Spleen (tissue), 11 donors: ENCODE results near the gene OLFML2B. TPM values are rescaled to one million over a fixed set of nuclear protein-coding genes. Genes with fewer than 3 reads are reported as not detected.

Source experiments
- DNase-seq: peaks from one replicate; pipeline ENCODE4 v3.0.0-alpha.2; 2020
- H3K27ac ChIP-seq, 8 donors: fragments of 200-600 bp; sonication (generic) in 7 of 8; 1 replicate in 4 of 8; 2 replicates in 4 of 8; pipeline versions ENCODE4 v1.5.0 to v1.8.0; 2016 to 2021; ENCODE audit warnings: inconsistent platforms in 4 of 8, mild to moderate bottlenecking in 4 of 8, moderate library complexity in 1 of 8
- H3K27me3 ChIP-seq, 7 donors: fragments of 200-600 bp; sonication (generic) in 6 of 7; replicated peaks in 1 of 7; 1 replicate in 4 of 7; 2 replicates in 3 of 7; pipeline versions ENCODE4 v1.5.0 to v1.8.0; 2016 to 2021; ENCODE audit warnings: inconsistent platforms in 3 of 7, mild to moderate bottlenecking in 1 of 7
- H3K36me3 ChIP-seq, 6 donors: fragments of 200-600 bp; sonication (generic) in 5 of 6; 1 replicate in 4 of 6; 2 replicates in 2 of 6; pipeline versions ENCODE4 v1.5.0 to v1.8.0; 2016 to 2021; ENCODE audit warnings: inconsistent platforms in 2 of 6
- H3K4me1 ChIP-seq, 6 donors: fragments of 200-600 bp; sonication (generic) in 5 of 6; 1 replicate in 3 of 6; 2 replicates in 3 of 6; pipeline versions ENCODE4 v1.5.0 to v1.8.0; 2016 to 2021; ENCODE audit warnings: inconsistent platforms in 3 of 6
- H3K4me3 ChIP-seq, 8 donors: fragments of 200-600 bp; sonication (generic) in 7 of 8; 1 replicate in 4 of 8; 2 replicates in 4 of 8; pipeline versions ENCODE4 v1.5.0 to v1.8.0; 2016 to 2021; ENCODE audit warnings: inconsistent platforms in 4 of 8, mild to moderate bottlenecking in 4 of 8, moderate library complexity in 2 of 8
- H3K9me3 ChIP-seq, 8 donors: fragments of 200-600 bp; sonication (generic) in 7 of 8; 1 replicate in 4 of 8; 2 replicates in 4 of 8; pipeline versions ENCODE4 v1.5.0 to v1.8.0; 2016 to 2021; ENCODE audit warnings: inconsistent platforms in 4 of 8
- CTCF ChIP-seq, 11 experiments: fragments of 200-600 bp in 7 of 11; fragments of 450-650 bp in 4 of 11; sonication (generic) in 4 of 11; IDR thresholded peaks in 8 of 11; conservative IDR thresholded peaks in 3 of 11; 1 replicate in 7 of 11; 2 replicates in 4 of 11; pipeline versions ENCODE4 v1.4.0 to v1.8.0; 2016 to 2021; ENCODE audit warnings: antibody characterized with exemption in 11 of 11, inconsistent platforms in 4 of 11, mild to moderate bottlenecking in 1 of 11
- POLR2A ChIP-seq, 3 donors: fragments of 450-650 bp; IDR thresholded peaks; one replicate each; pipeline ENCODE4 v1.5.1; 2017; ENCODE audit warnings: antibody characterized with exemption in 3 of 3, mild to moderate bottlenecking in 1 of 3
- POLR2AphosphoS5 ChIP-seq, 3 donors: sonication (generic); formaldehyde crosslinking; IDR thresholded peaks; one replicate each; pipeline ENCODE4 v1.5.1; 2017; ENCODE audit warnings: antibody characterized with exemption in 3 of 3
- WGBS, 5 donors: extraction: QIAGEN DNeasy Blood & Tissue Kit in 3 of 5; methylation state at CpG; one replicate each; pipeline versions ENCODE4 v1.1.5 to v1.1.7; 2013 to 2018; 5-methylcytosine and 5-hydroxymethylcytosine counted together
- intact Hi-C: fragments of 100-400 bp; cut with DNase I; formaldehyde crosslinking; loops from one replicate; pipeline ENCODE4 v1.15.0; 2023; ENCODE audit warnings: low total_unique reads
- polyA plus RNA-seq, 3 donors: library from polyadenylated mRNA; stranded (reverse); fragments of 200-250 nt; gene quantifications; one replicate each; pipeline ENCODE4 v1.2.1, GENCODE V29; 2013
- total RNA-seq, 7 donors: library from RNA; depleted of rRNA in 3 of 7; stranded (reverse); fragments of >200 nt in 3 of 7; fragmentation: NEBNext Ultra II Directional in 4 of 7; extraction: Animal tissue kit (Norgen Biotek cat#: 25700) in 4 of 7; gene quantifications; one replicate each; pipeline versions ENCODE4 v1.1.0 to v1.2.1, GENCODE V29; 2016 to 2021
- donor health status: healthy with polysubstance abuse.
- donor health status: DM: no; HTN: no; CAD: no; lungs with moderate emphysema.
- donor health status: DM: no; HTN: no; CAD: no.
- donor health status: Bipolar disorder and iron deficiency.
- donor health status: healthy.
- donor health status: DM: no; HTN: no; CAD: no.
- donor health status: DM: yes; HTN: yes; CAD: no.

OLFML2B gene
- total and polyA plus RNA-seq, 10 donors: 3.0 to 39.7 (median 15.0) TPM

- Histone ChIP-seq H3K27me3 (peaks cover 0 to 71% (median 13%) of the 10 kb centered on the region in 7 donors), H3K4me1 (peaks cover 3 to 10% (median 9%) of the 10 kb centered on the region in 6 donors), H3K36me3 (no peaks in the 10 kb centered on the region), H3K4me3 (no peak overlapping the region), H3K9me3 (no peaks in the 10 kb centered on the region), H3K27ac (no peak overlapping the region)
- TF ChIP-seq CTCF (IDR thresholded peaks at IDR 0.05 in 8 of 11, conservative IDR thresholded peaks at IDR 0.05 in 3 of 11) (no peak), POLR2AphosphoS5 (IDR thresholded peaks at IDR 0.05) (no peak), POLR2A (IDR thresholded peaks at IDR 0.05) (no peak)
- no peak for DNase-seq
- intact Hi-C loops: no loop called here
- WGBS, 5 donors: 28 to 62% (median 29%) methylated on average over 2 of the region's 2 CpGs
These were observed 41.3 kb upstream of the OLFML2B start for GRCh38 chr1:162065016-162065415.

- Histone ChIP-seq H3K9me3 (no peaks in the 10 kb centered on the region), H3K4me1 (no peaks in the 10 kb centered on the region), H3K27ac (no peak overlapping the region), H3K27me3 (peaks cover 0 to 51% (median 5%) of the 10 kb centered on the region in 7 donors), H3K36me3 (no peaks in the 10 kb centered on the region), H3K4me3 (no peak overlapping the region)
- WGBS, 5 donors: 74 to 87% (median 78%) methylated on average over 4 of the region's 4 CpGs
- intact Hi-C loops: no loop called here
- no peak for DNase-seq
- TF ChIP-seq POLR2A (IDR thresholded peaks at IDR 0.05) (no peak), CTCF (IDR thresholded peaks at IDR 0.05 in 8 of 11, conservative IDR thresholded peaks at IDR 0.05 in 3 of 11) (no peak), POLR2AphosphoS5 (IDR thresholded peaks at IDR 0.05) (no peak)
These were observed 38.9 kb upstream of the OLFML2B start for GRCh38 chr1:162062542-162063015.

GRCh38 chr1:162060314-162060713 lies 36.6 kb upstream of the OLFML2B start:
- intact Hi-C loops: no loop called here
- H3K4me3 ChIP-seq: no peak overlapping the region
- WGBS, 5 donors: 85 to 100% (median 89%) methylated on average over 1 of the region's 1 CpG

GRCh38 chr1:162059721-162060120 lies 36.1 kb upstream of the OLFML2B start:
- no peak for DNase-seq
- no peak overlapping the region for H3K4me3 ChIP-seq
- peaks cover 0 to 37% (median under 1%) of the 10 kb centered on the region in 7 donors for H3K27me3 ChIP-seq
- intact Hi-C loops: loop anchor here (5.0 kb wide), 2 partner anchors 218 to 338 kb away; no protein-coding TSS in a partner anchor
- WGBS, 5 donors: 54 to 84% (median 82%) methylated on average over 3 of the region's 3 CpGs
- TF ChIP-seq POLR2AphosphoS5 (IDR thresholded peaks at IDR 0.05): no peak
- TF ChIP-seq POLR2A (IDR thresholded peaks at IDR 0.05): no peak
- no peak for TF ChIP-seq CTCF (IDR thresholded peaks at IDR 0.05 in 8 of 11, conservative IDR thresholded peaks at IDR 0.05 in 3 of 11)
- no peak overlapping the region for H3K27ac ChIP-seq
- H3K9me3 ChIP-seq: no peaks in the 10 kb centered on the region
- H3K36me3 ChIP-seq: no peaks in the 10 kb centered on the region
- peaks cover 0 to 5% (median 2%) of the 10 kb centered on the region in 6 donors for H3K4me1 ChIP-seq

More at GRCh38 chr1:162060314-162060713, 36.6 kb upstream of the OLFML2B start:
- no peaks in the 10 kb centered on the region for H3K36me3 ChIP-seq
- H3K27me3 ChIP-seq: peaks cover 0 to 41% (median 5%) of the 10 kb centered on the region in 7 donors
- H3K27ac ChIP-seq: no peak overlapping the region
- peaks cover 0 to 5% (median 2%) of the 10 kb centered on the region in 6 donors for H3K4me1 ChIP-seq
- H3K9me3 ChIP-seq: no peaks in the 10 kb centered on the region
- TF ChIP-seq POLR2A (IDR thresholded peaks at IDR 0.05) (no peak), POLR2AphosphoS5 (IDR thresholded peaks at IDR 0.05) (no peak), CTCF (IDR thresholded peaks at IDR 0.05 in 8 of 11, conservative IDR thresholded peaks at IDR 0.05 in 3 of 11) (no peak)
- DNase-seq: no peak
